H9 (cell line): ENCODE data around the gene SERPIND1. TPM values are rescaled to one million over a fixed set of nuclear protein-coding genes. Genes with fewer than 3 reads are reported as not detected.

Experiments
- DNase-seq: peaks from one replicate; pipeline ENCODE4 v3.0.0-alpha.2; 2017
- H2AFZ ChIP-seq: one replicate; pipeline ENCODE4 v1.6.1; 2013; ENCODE audit warnings: mild to moderate bottlenecking, low read length, control low read depth, moderate library complexity
- H2AK5ac ChIP-seq: 2 replicates; pipeline ENCODE4 v1.6.1; 2013; ENCODE audit warnings: low read length, control low read depth, mixed read lengths; ENCODE audit not compliant: insufficient read length
- H2BK120ac ChIP-seq: one replicate; pipeline ENCODE4 v1.6.1; 2013; ENCODE audit warnings: low read depth, mild to moderate bottlenecking, low read length, control low read depth, inconsistent platforms; ENCODE audit not compliant: poor library complexity, severe bottlenecking
- H2BK12ac ChIP-seq: 2 replicates; pipeline ENCODE4 v1.6.1; 2013; ENCODE audit warnings: low read length, control low read depth, mixed read lengths, low read depth; ENCODE audit not compliant: insufficient read length
- H2BK15ac ChIP-seq: 2 replicates; pipeline ENCODE4 v1.6.1; 2013; ENCODE audit warnings: low read depth, low read length, control low read depth
- H2BK20ac ChIP-seq: one replicate; pipeline ENCODE4 v1.6.1; 2013; ENCODE audit warnings: low read depth, mild to moderate bottlenecking, low read length, control low read depth, inconsistent platforms; ENCODE audit not compliant: poor library complexity, severe bottlenecking
- H2BK5ac ChIP-seq: 2 replicates; pipeline ENCODE4 v1.6.1; 2013; ENCODE audit warnings: low read length, control low read depth, mixed read lengths; ENCODE audit not compliant: insufficient read length
- H3K14ac ChIP-seq: 2 replicates; pipeline ENCODE4 v1.6.1; 2013; ENCODE audit warnings: low read length, control low read depth; ENCODE audit not compliant: insufficient read depth
- H3K18ac ChIP-seq: 2 replicates; pipeline ENCODE4 v1.6.1; 2013; ENCODE audit warnings: low read depth, mild to moderate bottlenecking, mixed read lengths, low read length, control low read depth; ENCODE audit not compliant: insufficient read length
- H3K23ac ChIP-seq: 2 replicates; pipeline ENCODE4 v1.6.1; 2013; ENCODE audit warnings: low read length, control low read depth, mixed read lengths, low read depth; ENCODE audit not compliant: insufficient read length
- H3K23me2 ChIP-seq: 2 replicates; pipeline ENCODE4 v1.6.1; 2013; ENCODE audit warnings: low read depth, mild to moderate bottlenecking, mixed read lengths, low read length, control low read depth; ENCODE audit not compliant: insufficient read length, poor library complexity, severe bottlenecking
- H3K27ac ChIP-seq: 2 replicates; pipeline ENCODE4 v1.5.1; 2013; ENCODE audit warnings: low read length, control low read depth, mixed read lengths, low read depth; ENCODE audit not compliant: insufficient read length
- H3K27me3 ChIP-seq: 2 replicates; pipeline ENCODE4 v1.6.1; 2013; ENCODE audit warnings: low read length, control low read depth, inconsistent platforms; ENCODE audit not compliant: insufficient read depth
- H3K4ac ChIP-seq: 2 replicates; pipeline ENCODE4 v1.6.1; 2013; ENCODE audit warnings: low read depth, mild to moderate bottlenecking, control low read depth, inconsistent platforms, low read length, moderate library complexity
- H3K4me1 ChIP-seq: 2 replicates; pipeline ENCODE4 v1.6.1; 2013; ENCODE audit warnings: low read length, control low read depth, inconsistent platforms; ENCODE audit not compliant: insufficient read depth
- H3K4me2 ChIP-seq: 2 replicates; pipeline ENCODE4 v1.6.1; 2013; ENCODE audit warnings: low read length, control low read depth, mixed read lengths; ENCODE audit not compliant: insufficient read length, insufficient read depth
- H3K56ac ChIP-seq: 2 replicates; pipeline ENCODE4 v1.6.1; 2013; ENCODE audit warnings: low read depth, mild to moderate bottlenecking, mixed read lengths, low read length, control low read depth; ENCODE audit not compliant: insufficient read length
- H3K79me1 ChIP-seq: 2 replicates; pipeline ENCODE4 v1.6.1; 2013; ENCODE audit warnings: low read depth, mild to moderate bottlenecking, moderate library complexity, low read length, control low read depth, inconsistent platforms; ENCODE audit not compliant: insufficient read depth, poor library complexity, severe bottlenecking
- H3K79me2 ChIP-seq: 2 replicates; pipeline ENCODE4 v1.6.1; 2013; ENCODE audit warnings: low read length, control low read depth, inconsistent platforms; ENCODE audit not compliant: insufficient read depth
- H3K9ac ChIP-seq: 2 replicates; pipeline ENCODE4 v1.6.1; 2013; ENCODE audit warnings: low read length, control low read depth, mixed read lengths; ENCODE audit not compliant: insufficient read length; ENCODE audit errors: extremely low read depth
- H3K9me3 ChIP-seq: one replicate; pipeline ENCODE4 v1.6.1; 2013; ENCODE audit warnings: low read depth, low read length, inconsistent platforms; ENCODE audit not compliant: control insufficient read depth
- H3T11ph ChIP-seq: one replicate; pipeline ENCODE4 v1.6.1; 2013; ENCODE audit warnings: mild to moderate bottlenecking, low read length, control low read depth, inconsistent platforms
- H4K20me1 ChIP-seq: one replicate; pipeline ENCODE4 v1.6.1; 2013; ENCODE audit not compliant: control insufficient read depth, insufficient read length, insufficient read depth
- H4K5ac ChIP-seq: 2 replicates; pipeline ENCODE4 v1.6.1; 2013; ENCODE audit warnings: low read depth, mild to moderate bottlenecking, mixed read lengths, low read length, control low read depth; ENCODE audit not compliant: insufficient read length
- H4K8ac ChIP-seq: replicated peaks from 2 replicates; pipeline ENCODE4 v1.6.1; 2013; ENCODE audit warnings: low read length, control low read depth, mixed read lengths, low read depth; ENCODE audit not compliant: insufficient read length
- H4K91ac ChIP-seq: 2 replicates; pipeline ENCODE4 v1.6.1; 2013; ENCODE audit warnings: low read depth, mild to moderate bottlenecking, moderate library complexity, mixed read lengths, low read length, control low read depth; ENCODE audit not compliant: insufficient read length
- H3K27ac Mint-ChIP-seq, 3 experiments: 2 replicates in 2 of 3; 3 replicates in 1 of 3; pipeline ENCODE4 v1.8.0; 2020 to 2021; ENCODE audit warnings: mixed read lengths in 3 of 3, mild to moderate bottlenecking in 1 of 3, moderate library complexity in 1 of 3
- H3K27me3 Mint-ChIP-seq: 2 replicates; pipeline ENCODE4 v1.8.0; 2021; ENCODE audit warnings: low read depth, mild to moderate bottlenecking, moderate library complexity, mixed read lengths
- H3K36me3 Mint-ChIP-seq, 3 experiments: 2 replicates in 2 of 3; 3 replicates in 1 of 3; pipeline ENCODE4 v1.8.0; 2020 to 2021; ENCODE audit warnings: low read depth in 3 of 3, mixed read lengths in 3 of 3; ENCODE audit not compliant: insufficient read depth in 1 of 3
- H3K4me1 Mint-ChIP-seq, 2 experiments: 2 replicates each; pipeline ENCODE4 v1.8.0; 2020; ENCODE audit warnings: mixed read lengths in 2 of 2
- H3K4me3 Mint-ChIP-seq, 2 experiments: 2 replicates in 1 of 2; 3 replicates in 1 of 2; pipeline ENCODE4 v1.8.0; 2020 to 2021; ENCODE audit warnings: mild to moderate bottlenecking in 2 of 2, mixed read lengths in 2 of 2, moderate library complexity in 1 of 2
- H3K9me3 Mint-ChIP-seq, 2 experiments: 2 replicates in 1 of 2; 3 replicates in 1 of 2; pipeline ENCODE4 v1.8.0; 2020; ENCODE audit warnings: mild to moderate bottlenecking in 2 of 2, mixed read lengths in 2 of 2, moderate library complexity in 1 of 2
- CTCF ChIP-seq: fragments of 200-600 bp; sonication (generic); conservative IDR thresholded peaks from 3 replicates; pipeline ENCODE4 v1.8.0; 2021; ENCODE audit warnings: antibody characterized with exemption, mild to moderate bottlenecking
- WGBS: extraction: QIAGEN DNeasy Blood & Tissue Kit; methylation state at CpG from one replicate; pipeline ENCODE4 v1.1.7; 2013; ENCODE audit warnings: missing lambda C conversion rate, low lambda C conversion rate, mixed read lengths; ENCODE audit not compliant: insufficient read length; ENCODE audit errors: extremely low coverage; 5-methylcytosine and 5-hydroxymethylcytosine counted together
- total RNA-seq: library from RNA; stranded (reverse); gene quantifications from 2 replicates; pipeline ENCODE4 v1.2.1, GENCODE V29; 2021

The SERPIND1 gene
- total RNA-seq, 1 experiment from 2014 or later = not detected

DNA sequence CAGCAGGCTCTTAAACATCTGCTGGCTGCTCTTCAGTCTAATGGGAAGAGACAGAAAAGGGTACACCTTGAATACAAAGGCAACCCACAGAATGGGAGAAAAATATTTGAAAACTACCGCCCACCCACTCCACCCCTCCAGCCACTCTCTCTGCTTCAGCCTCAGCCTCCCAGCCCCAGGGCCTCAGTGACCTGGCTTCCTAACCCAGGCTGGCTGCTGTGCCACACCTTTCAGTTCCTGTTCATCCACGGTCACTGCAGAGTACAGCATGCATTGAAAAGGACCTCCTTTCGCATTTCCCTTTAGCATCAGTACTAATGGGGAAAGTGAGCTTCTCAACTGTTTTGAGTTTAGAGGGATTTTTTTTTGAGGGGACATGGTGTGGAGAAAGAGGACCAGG, 28.8 kb upstream of the SERPIND1 start:
- Histone ChIP-seq H3K27me3 (no peaks in the 10 kb centered on the region; the same call in 1 of the 2 replicates), H4K8ac (no peak overlapping the region), H2BK12ac (no peak overlapping the region), H4K91ac (no peak overlapping the region), H2AK5ac (no peak overlapping the region), H3K18ac (no peak overlapping the region), H3K56ac (no peak overlapping the region), H2AFZ (no peak overlapping the region), H3K14ac (no peak overlapping the region), H3K23ac (no peak overlapping the region), H3K79me2 (no peaks in the 10 kb centered on the region), H2BK15ac (no peak overlapping the region), H2BK120ac (no peak overlapping the region), H3K79me1 (no peaks in the 10 kb centered on the region), H3K4me1 (no peaks in the 10 kb centered on the region), H3K27ac (no peak overlapping the region), H4K5ac (no peak overlapping the region), H3K23me2 (no peaks in the 10 kb centered on the region), H3K9ac (no peak overlapping the region), H3K9me3 (no peaks in the 10 kb centered on the region), H2BK5ac (no peak overlapping the region), H3K4me2 (no peak overlapping the region), H3K4ac (no peak overlapping the region), H4K20me1 (no peaks in the 10 kb centered on the region), H3T11ph (no peak overlapping the region), H2BK20ac (no peak overlapping the region)
- peaks cover 12 to 56% (median 13%) of the 10 kb centered on the region in 3 experiments for H3K36me3 Mint-ChIP-seq
- no peak overlapping the region for H3K4me3 Mint-ChIP-seq
- peaks cover 6 to 7% of the 10 kb centered on the region in 2 experiments; a peak in 4 of 5 replicates for H3K9me3 Mint-ChIP-seq
- no CpG with 5 or more reads among the region's 3 CpGs for WGBS
- no peak overlapping the region for H3K27ac Mint-ChIP-seq
- H3K4me1 Mint-ChIP-seq = no peaks in the 10 kb centered on the region
- no peak for TF ChIP-seq CTCF
- H3K27me3 Mint-ChIP-seq = no peaks in the 10 kb centered on the region
- no peak for DNase-seq
